GM23338 (cell line): ENCODE data around the gene OXGR1.

Experiments used
- CTCF ChIP-seq, 2 experiments: fragments of 200-600 bp in 1 of 2; sonication (generic) in 1 of 2; conservative IDR thresholded peaks; 2 replicates each; pipeline versions ENCODE4 v1.5.1 to v1.6.1; 2016 to 2017; ENCODE audit warnings: antibody characterized with exemption in 2 of 2, low read depth in 2 of 2, mild to moderate bottlenecking in 2 of 2, moderate library complexity in 1 of 2
- EZH2 ChIP-seq: fragments of 200-600 bp; sonication (generic); IDR thresholded peaks from one replicate; pipeline ENCODE4 v1.8.0; 2017; ENCODE audit warnings: antibody characterized with exemption, mild to moderate bottlenecking, low read depth; ENCODE audit not compliant: unreplicated experiment
- EZH2phosphoT487 ChIP-seq: fragments of 200-600 bp; sonication (generic); IDR thresholded peaks from one replicate; pipeline ENCODE4 v1.8.1; 2018; ENCODE audit warnings: antibody characterized with exemption; ENCODE audit not compliant: unreplicated experiment

- TF ChIP-seq EZH2 (no peak), CTCF (conservative IDR thresholded peaks at IDR 0.05; ENCODE audit: low read depth in 2 of 2) (no peak), EZH2phosphoT487 (no peak)
Measured at GRCh38 chr13:97011446-97012131, 17.3 kb upstream of the OXGR1 start.
